Endothelial cell of umbilical vein (primary cell): ENCODE data around the gene CNTN6.

ENCODE experiments used
- EZH2 ChIP-seq: IDR thresholded peaks from 2 replicates; pipeline ENCODE4 v1.6.1; 2012; ENCODE audit warnings: borderline replicate concordance, low read depth, mild to moderate bottlenecking, moderate library complexity, low read length, inconsistent platforms; ENCODE audit not compliant: severe bottlenecking
- MYC ChIP-seq: IDR thresholded peaks from one replicate; pipeline ENCODE4 v1.6.1; 2011; ENCODE audit warnings: mild to moderate bottlenecking, low read depth, low read length
- POLR2A ChIP-seq: IDR thresholded peaks from 2 replicates; pipeline ENCODE4 v1.6.1; 2012; ENCODE audit warnings: low read depth, mild to moderate bottlenecking, control low read depth, low read length
- POLR2AphosphoS5 ChIP-seq: IDR thresholded peaks from 2 replicates; pipeline ENCODE4 v1.6.1; 2012; ENCODE audit warnings: low read depth, mild to moderate bottlenecking, control low read depth, low read length, moderate library complexity; ENCODE audit not compliant: insufficient read depth

DNA sequence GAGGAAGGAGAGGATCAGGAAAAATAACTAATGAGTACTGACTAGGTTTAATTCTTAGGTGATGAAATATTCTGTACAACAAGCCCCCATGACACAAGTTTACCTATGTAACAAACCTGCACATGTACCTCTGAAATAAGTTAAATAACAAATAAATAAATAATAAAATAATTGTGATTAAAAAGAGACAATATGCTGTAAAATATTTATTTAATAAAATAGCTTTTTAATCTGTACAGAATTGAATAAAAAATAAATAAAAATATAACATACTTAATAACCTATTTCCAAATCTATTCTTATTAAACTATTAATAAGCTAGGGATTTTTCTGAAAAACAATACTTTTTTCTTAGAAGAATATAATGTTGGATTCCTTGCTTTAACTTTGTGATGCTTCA is 355.6 kb downstream of the CNTN6 start:
- TF ChIP-seq EZH2, result no peak
- no peak for TF ChIP-seq MYC
- TF ChIP-seq POLR2AphosphoS5, result no peak
- TF ChIP-seq POLR2A, result no peak
